ENCODE data around the gene HSPA1A. TPM values are rescaled to one million over a fixed set of nuclear protein-coding genes. Genes with fewer than 3 reads are reported as not detected.
A peak's percentile ranks its signal among the peaks of the same experiment; 100 is the strongest.

The HSPA1A gene
- total and polyA plus RNA-seq, 9 of the 15 experiments (the other 6 are each of a cell fraction or from before 2014, with no cell fraction given) = 2.2 to 273 (median 107) TPM

GRCh38 chr6:31862344-31863235 lies 47.2 kb downstream of the HSPA1A start, which contains the start of gene NEU1 (continued):
- peak; percentile 94 for TF ChIP-seq CBFA2T2 (conservative IDR thresholded peaks at IDR 0.05)
- TF ChIP-seq BHLHE40 (IDR thresholded peaks at IDR 0.05; ENCODE audit: low read length) = peak; percentile 91
- peak; percentile 60 for TF ChIP-seq SMARCA4 (IDR thresholded peaks at IDR 0.05)
- no peak; the same call in 1 of the 2 replicates for TF ChIP-seq RHOXF2B (CRISPR knock-in tag; conservative IDR thresholded peaks at IDR 0.05)
- no peak for TF ChIP-seq HMGXB4 (CRISPR knock-in tag; IDR thresholded peaks at IDR 0.05)
- no peak for TF ChIP-seq BMI1 (IDR thresholded peaks at IDR 0.05; ENCODE audit: low read length)
- TF ChIP-seq ZNF696 (CRISPR knock-in tag; conservative IDR thresholded peaks at IDR 0.05) = no peak
- TF ChIP-seq ZNF263 (CRISPR knock-in tag; IDR thresholded peaks at IDR 0.05; ENCODE audit: borderline replicate concordance) = no peak; the same call in 1 of the 2 replicates
- no peak for TF ChIP-seq ZNF507 (tag; conservative IDR thresholded peaks at IDR 0.05)
- peak; percentile 64 for TF ChIP-seq MYNN (IDR thresholded peaks at IDR 0.05)
- TF ChIP-seq MYNN (CRISPR knock-in tag; IDR thresholded peaks at IDR 0.05) = no peak
- peak; percentile 99 for TF ChIP-seq NFATC3 (IDR thresholded peaks at IDR 0.05)
- TF ChIP-seq, protein P1, sequence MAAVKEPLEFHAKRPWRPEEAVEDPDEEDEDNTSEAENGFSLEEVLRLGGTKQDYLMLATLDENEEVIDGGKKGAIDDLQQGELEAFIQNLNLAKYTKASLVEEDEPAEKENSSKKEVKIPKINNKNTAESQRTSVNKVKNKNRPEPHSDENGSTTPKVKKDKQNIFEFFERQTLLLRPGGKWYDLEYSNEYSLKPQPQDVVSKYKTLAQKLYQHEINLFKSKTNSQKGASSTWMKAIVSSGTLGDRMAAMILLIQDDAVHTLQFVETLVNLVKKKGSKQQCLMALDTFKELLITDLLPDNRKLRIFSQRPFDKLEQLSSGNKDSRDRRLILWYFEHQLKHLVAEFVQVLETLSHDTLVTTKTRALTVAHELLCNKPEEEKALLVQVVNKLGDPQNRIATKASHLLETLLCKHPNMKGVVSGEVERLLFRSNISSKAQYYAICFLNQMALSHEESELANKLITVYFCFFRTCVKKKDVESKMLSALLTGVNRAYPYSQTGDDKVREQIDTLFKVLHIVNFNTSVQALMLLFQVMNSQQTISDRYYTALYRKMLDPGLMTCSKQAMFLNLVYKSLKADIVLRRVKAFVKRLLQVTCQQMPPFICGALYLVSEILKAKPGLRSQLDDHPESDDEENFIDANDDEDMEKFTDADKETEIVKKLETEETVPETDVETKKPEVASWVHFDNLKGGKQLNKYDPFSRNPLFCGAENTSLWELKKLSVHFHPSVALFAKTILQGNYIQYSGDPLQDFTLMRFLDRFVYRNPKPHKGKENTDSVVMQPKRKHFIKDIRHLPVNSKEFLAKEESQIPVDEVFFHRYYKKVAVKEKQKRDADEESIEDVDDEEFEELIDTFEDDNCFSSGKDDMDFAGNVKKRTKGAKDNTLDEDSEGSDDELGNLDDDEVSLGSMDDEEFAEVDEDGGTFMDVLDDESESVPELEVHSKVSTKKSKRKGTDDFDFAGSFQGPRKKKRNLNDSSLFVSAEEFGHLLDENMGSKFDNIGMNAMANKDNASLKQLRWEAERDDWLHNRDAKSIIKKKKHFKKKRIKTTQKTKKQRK (IDR thresholded peaks at IDR 0.05; ENCODE audit: borderline replicate concordance, low read depth, low read length) = no peak
- no peak; the same call in 1 of the 2 replicates for TF ChIP-seq DMBX1 (CRISPR knock-in tag; IDR thresholded peaks at IDR 0.05; ENCODE audit: borderline replicate concordance)
- TF ChIP-seq ZNF232 (CRISPR knock-in tag; IDR thresholded peaks at IDR 0.05) = no peak
- peak; percentile 99 to 100 for TF ChIP-seq SIN3A (IDR thresholded peaks at IDR 0.05; ENCODE audit: borderline replicate concordance in 2 of 2, control insufficient read depth in 1 of 2, low read depth in 2 of 2, low read length in 2 of 2)
- TF ChIP-seq JUN (IDR thresholded peaks at IDR 0.05; ENCODE audit: borderline replicate concordance, low read depth, low read length) = peak; percentile 87
- TF ChIP-seq JUN (CRISPR knock-in tag; IDR thresholded peaks at IDR 0.05; ENCODE audit: borderline replicate concordance) = peak; percentile 89; the same call in 1 of the 2 replicates
- TF ChIP-seq CC2D1A (IDR thresholded peaks at IDR 0.05) = 0 out of 2 replicates have a peak, but pooled peaks have one; percentile 13
- TF ChIP-seq TEAD4 (IDR thresholded peaks at IDR 0.05; ENCODE audit: low read length) = no peak; the same call in 1 of the 2 replicates
- TF ChIP-seq TEAD4 (CRISPR knock-in tag; IDR thresholded peaks at IDR 0.05; ENCODE audit: borderline replicate concordance) = no peak
- TF ChIP-seq, protein P2, sequence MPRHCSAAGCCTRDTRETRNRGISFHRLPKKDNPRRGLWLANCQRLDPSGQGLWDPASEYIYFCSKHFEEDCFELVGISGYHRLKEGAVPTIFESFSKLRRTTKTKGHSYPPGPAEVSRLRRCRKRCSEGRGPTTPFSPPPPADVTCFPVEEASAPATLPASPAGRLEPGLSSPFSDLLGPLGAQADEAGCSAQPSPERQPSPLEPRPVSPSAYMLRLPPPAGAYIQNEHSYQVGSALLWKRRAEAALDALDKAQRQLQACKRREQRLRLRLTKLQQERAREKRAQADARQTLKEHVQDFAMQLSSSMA (CRISPR knock-in tag; IDR thresholded peaks at IDR 0.05) = peak; percentile 91; the same call in 1 of the 2 replicates
- peak; percentile 80 for TF ChIP-seq TAF1 (IDR thresholded peaks at IDR 0.05; ENCODE audit: control insufficient read depth, extremely low read depth, insufficient read depth, low read length, severe bottlenecking)
- no peak; the same call in 1 of the 2 replicates for TF ChIP-seq ZFP30 (CRISPR knock-in tag; IDR thresholded peaks at IDR 0.05; ENCODE audit: borderline replicate concordance)
